Bronchial epithelial cell (primary cell): Measurements from ENCODE around the gene CEPT1. TPM values are rescaled to one million over a fixed set of nuclear protein-coding genes. Genes with fewer than 3 reads are reported as not detected.

Experiments
- DNase-seq: peaks from one replicate; pipeline ENCODE4 v3.0.0-alpha.2; 2010; ENCODE audit warnings: low read depth
- FAIRE-seq: peaks from 2 replicates; lab custom pipeline; 2011; peaks lifted over from hg19 to GRCh38; lab: Jason Lieb, UNC
- H3K27me3 ChIP-seq: 2 replicates; pipeline ENCODE4 v1.5.1; 2011; ENCODE audit warnings: low read length; ENCODE audit not compliant: control insufficient read depth, insufficient read depth
- H3K36me3 ChIP-seq: 2 replicates; pipeline ENCODE4 v1.5.1; 2011; ENCODE audit warnings: low read length; ENCODE audit not compliant: control insufficient read depth, insufficient read depth
- H3K4me3 ChIP-seq: 2 replicates; pipeline ENCODE4 v1.5.1; 2011; ENCODE audit warnings: mild to moderate bottlenecking, low read depth, low read length, control low read depth
- CTCF ChIP-seq: IDR thresholded peaks from 2 replicates; pipeline ENCODE4 v1.5.1; 2011; ENCODE audit warnings: mild to moderate bottlenecking, moderate library complexity, low read length, control low read depth, inconsistent platforms; ENCODE audit not compliant: insufficient read depth, severe bottlenecking
- total RNA-seq: library from RNA; depleted of rRNA; stranded (reverse); fragments of >200 nt; gene quantifications from 2 replicates; pipeline ENCODE4 v1.2.1, GENCODE V29; 2014

The CEPT1 gene
- total RNA-seq, 1 donor from 2014 or later = 49.5 TPM

GRCh38 chr1:111197598-111198284 lies 57.7 kb downstream of the CEPT1 start:
- Histone ChIP-seq H3K36me3 (peaks cover 29% of the 10 kb centered on the region), H3K27me3 (no peaks in the 10 kb centered on the region), H3K4me3 (no peak overlapping the region)
- DNase-seq = no peak
- FAIRE-seq = no peak
- peak; percentile 22 for TF ChIP-seq CTCF

- H3K27me3 ChIP-seq = no peaks in the 10 kb centered on the region
- TF ChIP-seq CTCF = no peak
- peaks cover 29% of the 10 kb centered on the region for H3K36me3 ChIP-seq
- H3K4me3 ChIP-seq = no peak overlapping the region
- DNase-seq (no peak), FAIRE-seq (no peak)
Observed at GRCh38 chr1:111198836-111199235, 58.8 kb downstream of the CEPT1 start.

GRCh38 chr1:111199329-111199728 lies 59.3 kb downstream of the CEPT1 start:
- peaks cover 29% of the 10 kb centered on the region for H3K36me3 ChIP-seq

GRCh38 chr1:111199881-111200801 lies 60.1 kb downstream of the CEPT1 start, which contains the start of gene DENND2D:
TSS of gene DENND2D (minus strand) at chr1:111200646. CDS start at chr1:111200459, 187 bp downstream.
- no peak for FAIRE-seq
- H3K36me3 ChIP-seq = peaks cover 29% of the 10 kb centered on the region
- no peak within 1 kb of the TSS for H3K4me3 ChIP-seq
- H3K27me3 ChIP-seq = no peaks in the 10 kb centered on the region
- no peak for DNase-seq
- TF ChIP-seq CTCF = no peak

More at GRCh38 chr1:111199329-111199728, 59.3 kb downstream of the CEPT1 start:
- DNase-seq (no peak), FAIRE-seq (no peak)
- Histone ChIP-seq H3K27me3 (no peaks in the 10 kb centered on the region), H3K4me3 (no peak overlapping the region)
- no peak for TF ChIP-seq CTCF

- Histone ChIP-seq H3K27me3 (no peaks in the 10 kb centered on the region), H3K36me3 (peaks cover 27% of the 10 kb centered on the region), H3K4me3 (no peak overlapping the region)
- no peak for FAIRE-seq
- DNase-seq = no peak
- TF ChIP-seq CTCF = no peak
Observed at GRCh38 chr1:111200802-111201161, 60.8 kb downstream of the CEPT1 start.
